Lung (tissue), 12 donors: ENCODE results near the gene FCN1. TPM values are rescaled to one million over a fixed set of nuclear protein-coding genes. Genes with fewer than 3 reads are reported as not detected.
A peak's percentile ranks its signal among the peaks of the same experiment; 100 is the strongest.

Experiments
- ATAC-seq: fragments of 200-7000 bp; cut with Tn5 transposase; one replicate; pipeline ENCODE4 v1.9.1; 2020; ENCODE audit warnings: moderate number of reproducible peaks; ENCODE audit not compliant: insufficient read depth, low FRiP score
- DNase-seq, 3 donors: peaks; one replicate each; pipeline ENCODE4 v3.0.0-alpha.2; 2013 to 2017
- H3K27ac ChIP-seq, 2 donors: one replicate each; pipeline ENCODE4 v1.5.1; 2013; ENCODE audit warnings: mild to moderate bottlenecking in 2 of 2, moderate library complexity in 2 of 2, control low read depth in 1 of 2, inconsistent platforms in 1 of 2, low read depth in 1 of 2, low read length in 1 of 2
- H3K27me3 ChIP-seq, 3 donors: one replicate each; pipeline ENCODE4 v1.5.1; 2013; ENCODE audit warnings: low read length in 2 of 3; ENCODE audit not compliant: control insufficient read depth in 3 of 3, insufficient read depth in 3 of 3
- H3K36me3 ChIP-seq, 4 donors: one replicate each; pipeline ENCODE4 v1.5.1; 2013; ENCODE audit warnings: low read length in 4 of 4, mild to moderate bottlenecking in 1 of 4, moderate library complexity in 1 of 4; ENCODE audit not compliant: control insufficient read depth in 4 of 4, insufficient read depth in 4 of 4
- H3K4me1 ChIP-seq, 5 donors: one replicate each; pipeline ENCODE4 v1.5.1; 2013; ENCODE audit warnings: low read length in 5 of 5, mild to moderate bottlenecking in 2 of 5, moderate library complexity in 1 of 5; ENCODE audit not compliant: control insufficient read depth in 5 of 5, insufficient read depth in 5 of 5
- H3K4me3 ChIP-seq: one replicate; pipeline ENCODE4 v1.5.1; 2013; ENCODE audit warnings: mild to moderate bottlenecking, control low read depth, moderate library complexity
- H3K9ac ChIP-seq, 2 donors: one replicate each; pipeline ENCODE4 v1.5.1; 2013; ENCODE audit warnings: low read length in 2 of 2, control low read depth in 1 of 2; ENCODE audit not compliant: insufficient read depth in 1 of 2
- H3K9me3 ChIP-seq, 4 donors: one replicate each; pipeline ENCODE4 v1.5.1; 2013; ENCODE audit warnings: low read length in 3 of 4, mild to moderate bottlenecking in 1 of 4, moderate library complexity in 1 of 4; ENCODE audit not compliant: control insufficient read depth in 4 of 4, insufficient read depth in 3 of 4
- CTCF ChIP-seq: IDR thresholded peaks from 2 replicates; pipeline ENCODE4 v1.5.1; 2012; ENCODE audit warnings: mild to moderate bottlenecking; ENCODE audit errors: control extremely low read depth, extremely low read depth
- WGBS, 2 donors: extraction: QIAGEN DNeasy Blood & Tissue Kit; methylation state at CpG; one replicate each; pipeline ENCODE4 v1.1.7; 2013; 5-methylcytosine and 5-hydroxymethylcytosine counted together
- polyA plus RNA-seq, 2 donors: library from polyadenylated mRNA; stranded (reverse); fragments of 200-250 nt; gene quantifications; one replicate each; pipeline ENCODE4 v1.2.1, GENCODE V29; 2013
- total RNA-seq, 2 donors: library from RNA; depleted of rRNA in 1 of 2; stranded (reverse); fragments of >200 nt in 1 of 2; gene quantifications; one replicate each; pipeline ENCODE4 v1.2.1, GENCODE V29; 2014 to 2021
- donor health status: control.
- donor health status: control.
- donor health status: Bipolar disorder and iron deficiency.
- donor health status: healthy.
- donor health status: DM: yes; HTN: yes; CAD: no.

Gene FCN1
- total and polyA plus RNA-seq, 4 donors: 18.7 to 149 (median 48.2) TPM

- 73 to 75% methylated on average over 5 of the region's 5 CpGs for WGBS, 2 donors
- H3K4me3 ChIP-seq: no peak overlapping the region
- ATAC-seq (no peak), DNase-seq (no peak)
- no peak for TF ChIP-seq CTCF
- no peak overlapping the region for H3K9ac ChIP-seq
- peaks cover 0 to 4% (median 0%) of the 10 kb centered on the region in 4 donors for H3K9me3 ChIP-seq
- no peak overlapping the region for H3K27ac ChIP-seq
- H3K36me3 ChIP-seq: no peaks in the 10 kb centered on the region
- peaks cover 0 to 17% (median 5%) of the 10 kb centered on the region in 5 donors for H3K4me1 ChIP-seq
- no peaks in the 10 kb centered on the region for H3K27me3 ChIP-seq
Observed at GRCh38 chr9:134891713-134892112, 26.0 kb downstream of the FCN1 start.

- no peak for TF ChIP-seq CTCF
- Histone ChIP-seq H3K4me3 (no peak overlapping the region), H3K9me3 (peaks cover 0 to 4% (median 1%) of the 10 kb centered on the region in 4 donors), H3K27me3 (no peaks in the 10 kb centered on the region), H3K27ac (no peak overlapping the region), H3K36me3 (no peaks in the 10 kb centered on the region), H3K9ac (no peak overlapping the region), H3K4me1 (peaks cover 0 to 10% (median 0%) of the 10 kb centered on the region in 5 donors)
- ATAC-seq: no peak
- 51 to 65% methylated on average over 8 of the region's 8 CpGs for WGBS, 2 donors
- DNase-seq: peak in 1 of 3 donors; percentile 5
Observed at GRCh38 chr9:134891053-134891452, 26.7 kb downstream of the FCN1 start.

GRCh38 chr9:134890155-134890495 lies 27.6 kb downstream of the FCN1 start:
- no peak for DNase-seq
- Histone ChIP-seq H3K27me3 (no peaks in the 10 kb centered on the region), H3K9me3 (peaks cover 0 to 4% (median 1%) of the 10 kb centered on the region in 4 donors), H3K4me1 (peaks cover 0 to 3% (median 0%) of the 10 kb centered on the region in 5 donors), H3K4me3 (no peak overlapping the region), H3K9ac (no peak overlapping the region), H3K36me3 (no peaks in the 10 kb centered on the region), H3K27ac (no peak overlapping the region)
- no peak for TF ChIP-seq CTCF
- 58 to 85% methylated on average over 5 of the region's 5 CpGs for WGBS, 2 donors
- ATAC-seq: no peak

- ATAC-seq (no peak), DNase-seq (peak in 1 of 3 donors; percentile 6)
- Histone ChIP-seq H3K9ac (no peak overlapping the region), H3K27me3 (no peaks in the 10 kb centered on the region), H3K36me3 (no peaks in the 10 kb centered on the region), H3K4me1 (peaks cover 0 to 8% (median 0%) of the 10 kb centered on the region in 5 donors), H3K4me3 (no peak overlapping the region), H3K9me3 (peaks cover 0 to 3% (median 0%) of the 10 kb centered on the region in 4 donors), H3K27ac (no peak overlapping the region)
- 83 to 90% methylated on average over 10 of the region's 10 CpGs for WGBS, 2 donors
- no peak for TF ChIP-seq CTCF
Observed at GRCh38 chr9:134889386-134890154, 28.1 kb downstream of the FCN1 start.
